ENCODE data around the gene CNTNAP1.

Gene CNTNAP1

GRCh38 chr17:42743595-42744282 lies 61.4 kb downstream of the CNTNAP1 start:
- peak overlapping the region; percentile 69 for H3K4me3 ChIP-seq (ENCODE audit: low read depth, low read length)
- TF ChIP-seq MAX (IDR thresholded peaks at IDR 0.05; ENCODE audit: low read depth, low read length) = no peak
- no peak for TF ChIP-seq MYC (IDR thresholded peaks at IDR 0.05; ENCODE audit: low read depth, low read length)
- TF ChIP-seq CTCF (IDR thresholded peaks at IDR 0.05; ENCODE audit: low read depth, low read length) = no peak
- no peak for TF ChIP-seq POLR2A (IDR thresholded peaks at IDR 0.05; ENCODE audit: extremely low read depth, insufficient read length)
- no peak for DNase-seq (ENCODE audit: low read depth)

DNA sequence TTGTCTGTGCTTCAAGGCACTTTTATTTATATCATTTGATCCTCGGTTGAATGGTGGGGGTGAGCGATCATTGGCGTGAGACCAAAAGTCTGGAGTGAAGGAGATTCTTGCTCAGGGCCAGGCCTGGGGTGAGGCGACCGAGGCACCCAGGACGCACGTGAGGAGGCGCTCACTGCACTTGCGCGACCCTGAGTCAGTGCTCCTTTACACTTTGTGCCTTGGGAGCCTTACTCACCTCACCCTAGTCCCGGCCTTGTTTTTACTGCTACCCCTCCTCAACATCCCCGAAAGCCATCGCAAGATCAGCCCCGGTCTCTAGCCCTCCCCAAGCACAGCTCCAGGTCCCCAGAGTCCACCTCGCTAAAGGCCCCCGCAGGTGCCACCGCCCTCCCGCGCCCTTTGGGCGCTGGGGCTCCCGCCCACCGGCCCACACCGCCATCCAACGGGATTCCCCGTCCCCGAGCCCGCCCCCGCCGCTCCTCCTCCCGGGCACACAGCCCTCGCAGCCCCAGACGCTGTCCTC lies 62.0 kb downstream of the CNTNAP1 start:
- 0 out of 2 replicates have a peak, but pooled peaks have one; percentile 15 for TF ChIP-seq MYC (IDR thresholded peaks at IDR 0.05; ENCODE audit: low read depth, low read length)
- TF ChIP-seq MAX (IDR thresholded peaks at IDR 0.05; ENCODE audit: low read depth, low read length) = peak; percentile 78
- TF ChIP-seq POLR2A (IDR thresholded peaks at IDR 0.05; ENCODE audit: extremely low read depth, insufficient read length) = no peak
- TF ChIP-seq CTCF (IDR thresholded peaks at IDR 0.05; ENCODE audit: low read depth, low read length) = no peak
- peak overlapping the region; percentile 69 for H3K4me3 ChIP-seq (ENCODE audit: low read depth, low read length)
- peak; percentile 81 for DNase-seq (ENCODE audit: low read depth)

DNA sequence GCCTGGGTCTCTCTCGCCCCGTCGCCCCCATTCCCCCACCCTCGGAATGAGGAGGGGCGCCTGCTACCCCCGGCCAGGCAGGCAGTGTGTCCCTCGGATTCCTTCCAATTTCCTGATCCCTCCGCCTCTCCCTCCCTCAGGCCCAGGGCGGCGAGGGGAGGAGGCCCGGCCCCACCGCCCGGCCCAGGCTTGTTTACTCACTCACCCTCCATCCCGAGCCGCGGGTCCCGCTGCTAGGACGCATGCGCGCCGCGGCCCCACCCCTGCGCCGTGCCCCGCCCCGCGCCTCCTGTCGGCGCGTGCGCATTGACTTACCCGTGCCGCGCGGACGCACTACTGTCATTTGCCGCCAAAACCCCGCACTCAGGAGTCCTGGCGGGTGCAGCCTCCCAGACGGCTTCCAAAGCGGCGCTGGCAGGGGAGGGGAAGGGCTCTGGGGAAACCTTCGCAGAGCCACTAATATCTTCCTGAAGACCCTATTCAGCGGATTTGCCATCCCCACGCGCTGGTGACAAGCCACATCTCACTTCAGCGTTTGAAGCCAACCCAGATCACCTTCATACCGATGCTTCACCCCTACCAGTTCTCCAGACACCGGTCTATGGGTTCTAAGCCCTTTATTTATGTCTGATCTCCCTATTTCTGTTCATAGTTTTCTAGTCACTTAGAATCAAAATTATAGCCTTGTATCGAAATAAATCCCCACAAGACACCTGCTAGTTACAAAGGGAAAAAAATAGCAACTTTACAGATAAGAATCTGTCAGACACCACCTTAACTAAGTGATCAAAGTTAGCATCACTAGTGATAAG lies 62.7 kb downstream of the CNTNAP1 start, which contains the start of gene EZH1:
Gene EZH1 (minus strand): TSS at position 235 of the 812 bp plus-strand sequence. CDS start 16,099 bp downstream, outside the sequence.
- peak within 1 kb of the TSS; percentile 69 for H3K4me3 ChIP-seq (ENCODE audit: low read depth, low read length)
- peak; percentile 67 for TF ChIP-seq POLR2A (IDR thresholded peaks at IDR 0.05; ENCODE audit: extremely low read depth, insufficient read length)
- no peak for TF ChIP-seq CTCF (IDR thresholded peaks at IDR 0.05; ENCODE audit: low read depth, low read length)
- peak; percentile 84 for TF ChIP-seq MAX (IDR thresholded peaks at IDR 0.05; ENCODE audit: low read depth, low read length)
- TF ChIP-seq MYC (IDR thresholded peaks at IDR 0.05; ENCODE audit: low read depth, low read length) = peak; percentile 22
- DNase-seq (ENCODE audit: low read depth) = peak; percentile 93

DNA sequence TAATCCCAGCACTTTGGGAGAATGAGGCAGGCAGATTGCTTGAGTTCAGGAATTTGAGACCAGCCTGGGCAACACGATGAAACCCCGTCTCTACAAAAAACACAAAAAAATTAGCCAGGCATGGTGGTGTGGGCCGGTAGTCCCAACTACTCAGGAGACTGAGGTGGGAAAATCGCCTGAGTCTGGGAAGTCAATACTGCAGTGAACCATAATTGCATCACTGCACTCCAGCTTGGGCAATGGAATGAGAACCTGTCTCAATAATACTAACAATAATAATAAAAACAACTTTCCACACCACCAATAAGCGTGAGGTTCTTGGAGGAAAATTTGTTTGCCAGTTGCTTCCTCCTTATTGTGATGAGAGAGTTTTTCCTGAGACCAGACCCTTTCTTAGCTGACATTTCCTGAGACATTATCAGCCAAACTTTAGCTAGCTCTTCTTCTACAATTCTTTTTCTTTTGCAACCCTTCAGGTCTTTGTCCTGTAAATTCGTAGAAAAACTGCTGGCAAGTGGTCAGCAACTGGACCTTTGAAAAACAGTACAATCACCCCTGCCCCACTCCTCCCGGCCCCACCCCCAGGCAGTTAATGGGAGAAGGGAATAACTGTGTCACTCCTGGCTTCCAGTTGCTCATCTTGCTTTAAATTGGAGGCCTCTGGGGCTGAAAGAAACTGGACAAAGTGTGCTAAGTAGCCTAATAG lies 66.0 kb downstream of the CNTNAP1 start:
- no peak for DNase-seq (ENCODE audit: low read depth)
- H3K4me3 ChIP-seq (ENCODE audit: low read depth, low read length) = no peak overlapping the region
- TF ChIP-seq MAX (IDR thresholded peaks at IDR 0.05; ENCODE audit: low read depth, low read length) (no peak), MYC (IDR thresholded peaks at IDR 0.05; ENCODE audit: low read depth, low read length) (no peak), CTCF (IDR thresholded peaks at IDR 0.05; ENCODE audit: low read depth, low read length) (no peak), POLR2A (IDR thresholded peaks at IDR 0.05; ENCODE audit: extremely low read depth, insufficient read length) (no peak)

All from NB4 (cell line).